Body of pancreas (tissue), 4 donors: ENCODE data around the gene THSD4.

Experiments used
- POLR2A ChIP-seq, 3 donors: fragments of 450-650 bp; IDR thresholded peaks; one replicate each; pipeline ENCODE4 v1.6.1; 2016; ENCODE audit warnings: antibody characterized with exemption in 3 of 3, mild to moderate bottlenecking in 2 of 3
- TF ChIP-seq, protein P1 (sequence below), 7 experiments: fragments of 450-650 bp in 4 of 7; fragments of 200-600 bp in 3 of 7; sonication (generic) in 3 of 7; IDR thresholded peaks; one replicate each; pipeline ENCODE4 v1.5.1; 2016 to 2019; ENCODE audit warnings: antibody characterized with exemption in 7 of 7

- TF ChIP-seq, protein P1, sequence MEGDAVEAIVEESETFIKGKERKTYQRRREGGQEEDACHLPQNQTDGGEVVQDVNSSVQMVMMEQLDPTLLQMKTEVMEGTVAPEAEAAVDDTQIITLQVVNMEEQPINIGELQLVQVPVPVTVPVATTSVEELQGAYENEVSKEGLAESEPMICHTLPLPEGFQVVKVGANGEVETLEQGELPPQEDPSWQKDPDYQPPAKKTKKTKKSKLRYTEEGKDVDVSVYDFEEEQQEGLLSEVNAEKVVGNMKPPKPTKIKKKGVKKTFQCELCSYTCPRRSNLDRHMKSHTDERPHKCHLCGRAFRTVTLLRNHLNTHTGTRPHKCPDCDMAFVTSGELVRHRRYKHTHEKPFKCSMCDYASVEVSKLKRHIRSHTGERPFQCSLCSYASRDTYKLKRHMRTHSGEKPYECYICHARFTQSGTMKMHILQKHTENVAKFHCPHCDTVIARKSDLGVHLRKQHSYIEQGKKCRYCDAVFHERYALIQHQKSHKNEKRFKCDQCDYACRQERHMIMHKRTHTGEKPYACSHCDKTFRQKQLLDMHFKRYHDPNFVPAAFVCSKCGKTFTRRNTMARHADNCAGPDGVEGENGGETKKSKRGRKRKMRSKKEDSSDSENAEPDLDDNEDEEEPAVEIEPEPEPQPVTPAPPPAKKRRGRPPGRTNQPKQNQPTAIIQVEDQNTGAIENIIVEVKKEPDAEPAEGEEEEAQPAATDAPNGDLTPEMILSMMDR (IDR thresholded peaks at IDR 0.05) = no peak
- TF ChIP-seq POLR2A (IDR thresholded peaks at IDR 0.05) = no peak
Measured at GRCh38 chr15:71658827-71659729, 543.8 kb downstream of the THSD4 start.
